ENCODE measurements around the gene CYREN. TPM values are rescaled to one million over a fixed set of nuclear protein-coding genes. Genes with fewer than 3 reads are reported as not detected.

Gene CYREN
- total RNA-seq, 2 experiments from 2014 or later = 33.2 to 46.0 TPM

- ATAC-seq (no peak), DNase-seq (no peak)
- peak overlapping the region; percentile 92 for H3K27ac Mint-ChIP-seq
- no peaks in the 10 kb centered on the region for H3K27me3 Mint-ChIP-seq
- CTCF ChIA-PET = interaction anchor here (4.0 to 6.4 kb wide), 3 partner anchors 10 to 182 kb away, joined by 32 to 65 read pairs (median 39); partner anchors contain the start of genes AGBL3 and TMEM140
- peaks cover 51% of the 10 kb centered on the region for H3K36me3 Mint-ChIP-seq
- no peaks in the 10 kb centered on the region for H3K9me3 Mint-ChIP-seq (ENCODE audit: low read depth)
- peaks cover 43% of the 10 kb centered on the region for H3K4me1 Mint-ChIP-seq
- peak overlapping the region; percentile 22 for H3K4me3 Mint-ChIP-seq
Observed at GRCh38 chr7:135168001-135168400, 2.5 kb downstream of the CYREN start.

GRCh38 chr7:135167365-135167917 is 3.1 kb downstream of the CYREN start:
- peak overlapping the region; percentile 65 for H3K27ac Mint-ChIP-seq
- H3K4me3 Mint-ChIP-seq = peak overlapping the region; percentile 22
- DNase-seq (no peak), ATAC-seq (no peak)
- H3K9me3 Mint-ChIP-seq (ENCODE audit: low read depth) = peaks cover under 1% of the 10 kb centered on the region
- peaks cover 43% of the 10 kb centered on the region for H3K4me1 Mint-ChIP-seq
- CTCF ChIA-PET = interaction anchor here (0.6 to 6.4 kb wide), 5 partner anchors 10 to 181 kb away, joined by 4 to 65 read pairs (median 4); partner anchors contain the start of genes AGBL3 and TMEM140
- peaks cover 56% of the 10 kb centered on the region for H3K36me3 Mint-ChIP-seq
- H3K27me3 Mint-ChIP-seq = no peaks in the 10 kb centered on the region

- Mint-ChIP-seq H3K27me3 (no peaks in the 10 kb centered on the region), H3K4me1 (peaks cover 40% of the 10 kb centered on the region), H3K36me3 (peaks cover 66% of the 10 kb centered on the region), H3K9me3 (ENCODE audit: low read depth) (peaks cover 3% of the 10 kb centered on the region), H3K4me3 (no peak overlapping the region), H3K27ac (no peak overlapping the region)
- DNase-seq (no peak), ATAC-seq (no peak)
- CTCF ChIA-PET = interaction anchor here (1.4 to 6.4 kb wide), 4 partner anchors 9 to 180 kb away, joined by 4 to 65 read pairs (median 4); partner anchors contain the start of gene AGBL3
Observed at GRCh38 chr7:135166338-135166990, 4.0 kb downstream of the CYREN start.

- Mint-ChIP-seq H3K36me3 (peaks cover 72% of the 10 kb centered on the region), H3K9me3 (ENCODE audit: low read depth) (peaks cover 4% of the 10 kb centered on the region), H3K27me3 (no peaks in the 10 kb centered on the region), H3K4me1 (peaks cover 40% of the 10 kb centered on the region), H3K4me3 (no peak overlapping the region), H3K27ac (no peak overlapping the region)
- CTCF ChIA-PET = interaction anchor here (1.4 to 6.4 kb wide), 4 partner anchors 8 to 180 kb away, joined by 4 to 65 read pairs (median 4); partner anchors contain the start of gene AGBL3
- ATAC-seq = no peak
- DNase-seq = peak; percentile 23
Observed at GRCh38 chr7:135165862-135166261, 4.6 kb downstream of the CYREN start.

- Mint-ChIP-seq H3K4me1 (peaks cover 49% of the 10 kb centered on the region), H3K4me3 (no peak overlapping the region), H3K9me3 (ENCODE audit: low read depth) (peaks cover 8% of the 10 kb centered on the region), H3K27me3 (no peaks in the 10 kb centered on the region), H3K36me3 (peaks cover 83% of the 10 kb centered on the region), H3K27ac (no peak overlapping the region)
- no peak for ATAC-seq
- DNase-seq = peak; percentile 28
- CTCF ChIA-PET = interaction anchor here (0.5 to 1.9 kb wide), 3 partner anchors 17 to 178 kb away, joined by 3 to 8 read pairs (median 5); partner anchors contain the start of genes AGBL3 and TMEM140
Observed at GRCh38 chr7:135164357-135165061, 6.0 kb downstream of the CYREN start.

- peaks cover 8% of the 10 kb centered on the region for H3K9me3 Mint-ChIP-seq (ENCODE audit: low read depth)
- peaks cover 85% of the 10 kb centered on the region for H3K36me3 Mint-ChIP-seq
- no peaks in the 10 kb centered on the region for H3K27me3 Mint-ChIP-seq
- peaks cover 39% of the 10 kb centered on the region for H3K4me1 Mint-ChIP-seq
- ATAC-seq (no peak), DNase-seq (no peak)
- H3K27ac Mint-ChIP-seq = no peak overlapping the region
- CTCF ChIA-PET = no interaction called here
- no peak overlapping the region for H3K4me3 Mint-ChIP-seq
Observed at GRCh38 chr7:135162382-135163001, 8.0 kb downstream of the CYREN start.

- Mint-ChIP-seq H3K36me3 (peaks cover 87% of the 10 kb centered on the region), H3K27me3 (no peaks in the 10 kb centered on the region), H3K9me3 (ENCODE audit: low read depth) (peaks cover 12% of the 10 kb centered on the region), H3K27ac (peak overlapping the region; percentile 17), H3K4me1 (peaks cover 35% of the 10 kb centered on the region), H3K4me3 (no peak overlapping the region)
- ATAC-seq = no peak
- DNase-seq = no peak
- CTCF ChIA-PET = no interaction called here
Observed at GRCh38 chr7:135161669-135162068, 8.8 kb downstream of the CYREN start.

GRCh38 chr7:135160858-135161653 is 9.5 kb downstream of the CYREN start:
- CTCF ChIA-PET = interaction anchor here (0.7 to 6.4 kb wide), 3 partner anchors 9 to 174 kb away, joined by 3 to 32 read pairs (median 7); partner anchors contain the start of genes AGBL3 and CYREN
- Mint-ChIP-seq H3K36me3 (peaks cover 89% of the 10 kb centered on the region), H3K27me3 (no peaks in the 10 kb centered on the region), H3K9me3 (ENCODE audit: low read depth) (peaks cover 15% of the 10 kb centered on the region), H3K4me3 (no peak overlapping the region), H3K4me1 (peaks cover 34% of the 10 kb centered on the region), H3K27ac (peak overlapping the region; percentile 88)
- ATAC-seq = no peak
- no peak for DNase-seq

- H3K4me1 Mint-ChIP-seq = peaks cover 31% of the 10 kb centered on the region
- ATAC-seq = peak; percentile 60
- CTCF ChIA-PET = interaction anchor here (0.7 to 6.4 kb wide), 4 partner anchors 10 to 174 kb away, joined by 3 to 32 read pairs (median 5); partner anchors contain the start of genes AGBL3, CYREN and TMEM140
- H3K9me3 Mint-ChIP-seq (ENCODE audit: low read depth) = peaks cover 22% of the 10 kb centered on the region
- H3K36me3 Mint-ChIP-seq = peaks cover 89% of the 10 kb centered on the region
- DNase-seq = no peak
- no peaks in the 10 kb centered on the region for H3K27me3 Mint-ChIP-seq
- peak overlapping the region; percentile 88 for H3K27ac Mint-ChIP-seq
- H3K4me3 Mint-ChIP-seq = peak overlapping the region; percentile 33
Observed at GRCh38 chr7:135160098-135160857, 10.2 kb downstream of the CYREN start.

- H3K27ac Mint-ChIP-seq = peak overlapping the region; percentile 88
- H3K27me3 Mint-ChIP-seq = no peaks in the 10 kb centered on the region
- peaks cover 91% of the 10 kb centered on the region for H3K36me3 Mint-ChIP-seq
- peak; percentile 34 for ATAC-seq
- H3K4me3 Mint-ChIP-seq = no peak overlapping the region
- no peak for DNase-seq
- peaks cover 29% of the 10 kb centered on the region for H3K9me3 Mint-ChIP-seq (ENCODE audit: low read depth)
- H3K4me1 Mint-ChIP-seq = peaks cover 33% of the 10 kb centered on the region
- CTCF ChIA-PET = interaction anchor here (0.7 to 6.4 kb wide), 4 partner anchors 10 to 173 kb away, joined by 3 to 32 read pairs (median 12); partner anchors contain the start of genes AGBL3, CYREN and TMEM140
Observed at GRCh38 chr7:135159359-135160085, 11.0 kb downstream of the CYREN start.

- H3K27ac Mint-ChIP-seq = no peak overlapping the region
- peaks cover 91% of the 10 kb centered on the region for H3K36me3 Mint-ChIP-seq
- ATAC-seq (no peak), DNase-seq (no peak)
- no peaks in the 10 kb centered on the region for H3K27me3 Mint-ChIP-seq
- CTCF ChIA-PET = interaction anchor here (2.1 to 6.4 kb wide), 3 partner anchors 10 to 172 kb away, joined by 7 to 32 read pairs (median 16); partner anchors contain the start of genes AGBL3, CYREN and TMEM140
- H3K4me1 Mint-ChIP-seq = peaks cover 39% of the 10 kb centered on the region
- peaks cover 35% of the 10 kb centered on the region for H3K9me3 Mint-ChIP-seq (ENCODE audit: low read depth)
- no peak overlapping the region for H3K4me3 Mint-ChIP-seq
Observed at GRCh38 chr7:135158874-135159273, 11.6 kb downstream of the CYREN start.

Data from activated CD8-positive, alpha-beta memory T cell treated with anti-CD3 and anti-CD28 coated beads, Interleukin-2, amount 10 ng/mL, durations not matched to agents 7 days and 5 days (primary cell).